OCI-LY1 (cell line): ENCODE measurements around the gene PRPSAP2.
"Not testable (repeated sequence)": the region's sequence is repeated elsewhere in the genome, so short reads cannot be mapped to it uniquely, and the experiment has no call there.

Source experiments
- H2AFZ ChIP-seq: fragments of 200-600 bp; sonication (generic), shearing (Covaris generic); 2 replicates; pipeline ENCODE4 v1.6.0; 2014; ENCODE audit warnings: antibody characterized with exemption, mild to moderate bottlenecking, low read length
- H3F3A ChIP-seq: fragments of 200-600 bp; sonication (generic), shearing (Covaris generic); 2 replicates; pipeline ENCODE4 v1.6.0; 2014; ENCODE audit warnings: mild to moderate bottlenecking, antibody characterized with exemption, low read length, moderate library complexity; ENCODE audit not compliant: insufficient read depth
- H3K27ac ChIP-seq: fragments of 200-600 bp; sonication (generic); 2 replicates; pipeline ENCODE4 v1.5.1; 2014; ENCODE audit warnings: low read length, mixed run types, mild to moderate bottlenecking, low read depth; ENCODE audit not compliant: poor library complexity, severe bottlenecking
- H3K27me3 ChIP-seq: fragments of 200-600 bp; sonication (generic); 2 replicates; pipeline ENCODE4 v1.6.0; 2014; ENCODE audit warnings: antibody characterized with exemption, mild to moderate bottlenecking, low read length, moderate library complexity; ENCODE audit not compliant: insufficient read depth
- H3K36me3 ChIP-seq: fragments of 200-600 bp; sonication (generic); 2 replicates; pipeline ENCODE4 v1.6.1; 2014; ENCODE audit warnings: mild to moderate bottlenecking, antibody characterized with exemption, low read length, moderate library complexity, mixed read lengths; ENCODE audit not compliant: insufficient read depth
- H3K4me1 ChIP-seq: fragments of 200-600 bp; sonication (generic); 2 replicates; pipeline ENCODE4 v1.5.1; 2014; ENCODE audit warnings: mild to moderate bottlenecking, low read length, moderate library complexity; ENCODE audit not compliant: insufficient read depth, severe bottlenecking
- H3K4me2 ChIP-seq: fragments of 200-600 bp; sonication (generic), shearing (Covaris generic); 2 replicates; pipeline ENCODE4 v1.6.1; 2014; ENCODE audit warnings: low read length
- H3K4me3 ChIP-seq: fragments of 200-600 bp; sonication (generic); 2 replicates; pipeline ENCODE4 v1.5.1; 2014; ENCODE audit warnings: low read length, low read depth, mild to moderate bottlenecking, mixed read lengths; ENCODE audit not compliant: poor library complexity, severe bottlenecking
- H3K79me2 ChIP-seq: fragments of 200-600 bp; shearing (Covaris generic); 2 replicates; pipeline ENCODE4 v1.6.1; 2016; ENCODE audit warnings: mixed run types, low read length, mixed read lengths; ENCODE audit not compliant: insufficient read depth
- H3K9ac ChIP-seq: fragments of 200-600 bp; sonication (generic), shearing (Covaris generic); 2 replicates; pipeline ENCODE4 v1.6.1; 2014; ENCODE audit warnings: mild to moderate bottlenecking, low read length, mixed read lengths
- H3K9me2 ChIP-seq: fragments of 200-600 bp; sonication (generic), shearing (Covaris generic); 2 replicates; pipeline ENCODE4 v1.6.1; 2014; ENCODE audit warnings: low read depth, mild to moderate bottlenecking, low read length, mixed read lengths
- H3K9me3 ChIP-seq: fragments of 200-600 bp; shearing (Covaris generic); 2 replicates; pipeline ENCODE4 v1.6.1; 2014; ENCODE audit warnings: low read length, mixed read lengths
- H4K20me1 ChIP-seq: fragments of 200-600 bp; sonication (generic), shearing (Covaris generic); 2 replicates; pipeline ENCODE4 v1.6.0; 2016; ENCODE audit warnings: mild to moderate bottlenecking, low read length; ENCODE audit not compliant: insufficient read depth
- EZH2 ChIP-seq: fragments of 200-600 bp; sonication (generic), shearing (Covaris generic); IDR thresholded peaks from 2 replicates; pipeline ENCODE4 v1.8.0; 2017; ENCODE audit warnings: borderline replicate concordance, mixed run types, mild to moderate bottlenecking, antibody characterized with exemption, low read length, moderate library complexity, mixed read lengths
- TF ChIP-seq, protein P1 (sequence below): fragments of 200-600 bp; sonication (generic), shearing (Covaris generic); IDR thresholded peaks from 2 replicates; pipeline ENCODE4 v1.5.1; 2017; ENCODE audit warnings: mild to moderate bottlenecking, antibody characterized with exemption, low read length, moderate library complexity, mixed read lengths

PRPSAP2 gene

DNA sequence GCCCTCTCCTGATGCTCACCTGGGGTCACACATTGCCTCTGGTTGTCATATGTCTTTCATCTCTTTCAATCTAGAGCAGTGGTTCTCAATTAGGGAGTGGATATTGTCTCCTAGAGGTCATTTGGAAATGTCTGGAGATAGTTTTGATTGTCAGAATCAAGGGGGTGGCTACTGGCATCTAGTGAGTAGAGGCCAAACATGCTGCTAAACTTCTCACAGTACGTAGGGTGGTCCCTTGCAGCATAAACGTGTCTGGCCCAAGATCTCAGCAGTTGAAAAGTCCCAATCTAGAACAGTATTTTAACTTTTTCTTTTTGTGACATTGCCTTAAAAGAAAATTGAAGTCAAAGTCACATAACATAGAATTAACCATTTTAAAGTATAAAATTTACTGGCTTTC is 63.6 kb downstream of the PRPSAP2 start:
- Histone ChIP-seq H3K36me3 (peaks cover 43% of the 10 kb centered on the region; the same call in 1 of the 2 replicates), H4K20me1 (no peaks in the 10 kb centered on the region), H3K9me2 (no peaks in the 10 kb centered on the region), H3K79me2 (no peaks in the 10 kb centered on the region), H3K4me3 (peak overlapping the region; percentile 10), H3K4me2 (peak overlapping the region; percentile 41), H3K4me1 (peaks cover 58% of the 10 kb centered on the region), H3K9ac (peak overlapping the region; percentile 55), H3K9me3 (no peaks in the 10 kb centered on the region), H2AFZ (no peak overlapping the region), H3K27me3 (no peaks in the 10 kb centered on the region), H3F3A (no peaks in the 10 kb centered on the region), H3K27ac (peak overlapping the region; percentile 92)
- TF ChIP-seq, protein P1, sequence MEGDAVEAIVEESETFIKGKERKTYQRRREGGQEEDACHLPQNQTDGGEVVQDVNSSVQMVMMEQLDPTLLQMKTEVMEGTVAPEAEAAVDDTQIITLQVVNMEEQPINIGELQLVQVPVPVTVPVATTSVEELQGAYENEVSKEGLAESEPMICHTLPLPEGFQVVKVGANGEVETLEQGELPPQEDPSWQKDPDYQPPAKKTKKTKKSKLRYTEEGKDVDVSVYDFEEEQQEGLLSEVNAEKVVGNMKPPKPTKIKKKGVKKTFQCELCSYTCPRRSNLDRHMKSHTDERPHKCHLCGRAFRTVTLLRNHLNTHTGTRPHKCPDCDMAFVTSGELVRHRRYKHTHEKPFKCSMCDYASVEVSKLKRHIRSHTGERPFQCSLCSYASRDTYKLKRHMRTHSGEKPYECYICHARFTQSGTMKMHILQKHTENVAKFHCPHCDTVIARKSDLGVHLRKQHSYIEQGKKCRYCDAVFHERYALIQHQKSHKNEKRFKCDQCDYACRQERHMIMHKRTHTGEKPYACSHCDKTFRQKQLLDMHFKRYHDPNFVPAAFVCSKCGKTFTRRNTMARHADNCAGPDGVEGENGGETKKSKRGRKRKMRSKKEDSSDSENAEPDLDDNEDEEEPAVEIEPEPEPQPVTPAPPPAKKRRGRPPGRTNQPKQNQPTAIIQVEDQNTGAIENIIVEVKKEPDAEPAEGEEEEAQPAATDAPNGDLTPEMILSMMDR, result no peak
- TF ChIP-seq EZH2, result no peak

DNA sequence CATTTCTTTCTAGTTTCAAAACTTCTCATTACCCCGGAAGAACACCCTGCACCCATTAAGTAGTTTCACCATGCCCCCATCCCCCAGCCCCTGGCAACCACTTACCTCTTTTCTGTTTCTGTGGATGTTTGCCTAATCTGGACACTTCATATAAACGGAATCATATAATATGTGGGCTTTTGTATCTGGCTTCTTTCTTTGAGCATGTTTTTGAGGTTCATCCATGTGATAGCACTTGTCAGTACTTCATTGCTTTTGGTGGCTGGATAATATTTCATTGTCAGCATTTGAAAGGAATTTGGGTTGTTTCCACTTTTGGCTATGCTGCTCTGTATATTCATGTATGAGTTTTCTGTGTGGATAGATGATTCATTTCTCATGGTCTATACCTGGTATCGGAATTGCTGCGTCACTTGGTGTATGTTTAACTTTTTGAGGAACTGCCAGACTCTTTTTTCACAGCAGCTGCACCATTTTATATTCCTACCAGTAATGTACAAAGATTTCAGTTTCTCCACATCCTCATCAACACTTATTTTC is 64.1 kb downstream of the PRPSAP2 start:
- TF ChIP-seq EZH2, result no peak
- TF ChIP-seq, protein P1, result no peak
- Histone ChIP-seq H3K36me3 (peaks cover 43% of the 10 kb centered on the region), H2AFZ (no peak overlapping the region), H4K20me1 (no peaks in the 10 kb centered on the region), H3K9me2 (no peaks in the 10 kb centered on the region), H3K4me1 (peaks cover 55% of the 10 kb centered on the region), H3K27me3 (no peaks in the 10 kb centered on the region), H3K27ac (peak overlapping the region; percentile 92), H3F3A (no peaks in the 10 kb centered on the region), H3K4me2 (peak overlapping the region; percentile 41), H3K4me3 (peak overlapping the region; percentile 5), H3K9ac (peak overlapping the region; percentile 55), H3K79me2 (no peaks in the 10 kb centered on the region), H3K9me3 (no peaks in the 10 kb centered on the region)

DNA sequence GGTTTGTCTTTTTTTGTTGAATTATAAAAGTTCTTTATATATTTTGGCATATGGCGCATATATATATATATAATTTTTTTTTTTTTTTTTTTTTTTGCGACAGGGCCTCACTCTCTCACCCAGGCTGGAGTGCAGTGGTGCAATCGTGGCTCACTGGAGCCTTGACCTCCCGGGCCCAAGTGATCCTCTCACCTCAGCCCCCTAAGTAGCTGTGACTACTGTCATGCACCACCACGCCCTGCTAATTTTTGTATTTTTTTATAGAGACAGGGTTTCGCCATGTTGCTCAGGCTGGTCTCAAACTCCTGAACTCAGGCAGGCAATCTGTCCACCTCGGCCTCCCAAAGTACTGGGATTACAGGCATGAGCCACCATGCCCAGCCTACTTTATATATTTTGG is 64.7 kb downstream of the PRPSAP2 start:
- not testable (repeated sequence) for H2AFZ ChIP-seq, H3F3A ChIP-seq, H3K79me2 ChIP-seq, H4K20me1 ChIP-seq, H3K9ac ChIP-seq, H3K9me3 ChIP-seq, H3K9me2 ChIP-seq, H3K27me3 ChIP-seq
- peak overlapping the region; percentile 41 for H3K4me2 ChIP-seq
- H3K4me3 ChIP-seq, result peak overlapping the region; percentile 5
- peak overlapping the region; percentile 92 for H3K27ac ChIP-seq
- H3K36me3 ChIP-seq, result peaks cover 48% of the 10 kb centered on the region
- peaks cover 52% of the 10 kb centered on the region for H3K4me1 ChIP-seq

DNA sequence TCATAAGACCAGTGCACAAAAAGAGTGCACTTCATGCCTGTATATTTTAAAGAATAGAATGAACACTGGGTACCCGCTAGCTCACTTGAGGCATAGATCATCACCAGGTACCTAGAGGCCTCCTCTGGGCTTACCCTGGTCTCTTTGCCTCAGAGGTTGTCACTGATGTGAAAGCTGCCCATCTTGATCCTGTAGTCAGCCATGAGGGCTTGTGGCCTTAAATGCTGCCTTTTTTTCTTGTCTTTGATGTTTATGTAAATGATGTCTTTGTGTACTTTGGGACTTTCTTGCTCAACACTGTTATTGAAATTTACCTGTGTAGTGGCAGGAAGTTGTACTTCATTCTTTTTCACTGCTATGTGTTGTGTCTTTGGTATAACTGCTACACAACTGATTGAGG is 67.3 kb downstream of the PRPSAP2 start:
- H3K36me3 ChIP-seq, result peaks cover 47% of the 10 kb centered on the region
- H3K27me3 ChIP-seq, result no peaks in the 10 kb centered on the region
- no peak overlapping the region for H3K4me2 ChIP-seq
- H3K4me1 ChIP-seq, result peaks cover 44% of the 10 kb centered on the region
- no peaks in the 10 kb centered on the region for H3F3A ChIP-seq
- H3K4me3 ChIP-seq, result no peak overlapping the region
- peak overlapping the region; percentile 23 for H3K27ac ChIP-seq
- TF ChIP-seq, protein P1, result no peak
- TF ChIP-seq EZH2, result no peak
- H3K9ac ChIP-seq, result no peak overlapping the region
- no peaks in the 10 kb centered on the region for H3K9me2 ChIP-seq
- no peaks in the 10 kb centered on the region for H3K79me2 ChIP-seq
- H4K20me1 ChIP-seq, result no peaks in the 10 kb centered on the region
- no peaks in the 10 kb centered on the region for H3K9me3 ChIP-seq
- H2AFZ ChIP-seq, result no peak overlapping the region
